Retinal pigment epithelial cell (primary cell): ENCODE data around the gene EXT2.
A peak's percentile ranks its signal among the peaks of the same experiment; 100 is the strongest.

ENCODE experiments used
- DNase-seq: peaks from one replicate; pipeline ENCODE4 v3.0.0-alpha.2; 2010; ENCODE audit warnings: low read depth
- H3K4me3 ChIP-seq: 2 replicates; pipeline ENCODE4 v1.5.1; 2011; ENCODE audit warnings: mild to moderate bottlenecking, low read length, control low read depth, moderate library complexity
- TF ChIP-seq, protein P1 (sequence below): conservative IDR thresholded peaks from 2 replicates; pipeline ENCODE4 v1.5.1; 2011; ENCODE audit warnings: low read depth, low read length, control low read depth, inconsistent platforms

Gene EXT2

DNA sequence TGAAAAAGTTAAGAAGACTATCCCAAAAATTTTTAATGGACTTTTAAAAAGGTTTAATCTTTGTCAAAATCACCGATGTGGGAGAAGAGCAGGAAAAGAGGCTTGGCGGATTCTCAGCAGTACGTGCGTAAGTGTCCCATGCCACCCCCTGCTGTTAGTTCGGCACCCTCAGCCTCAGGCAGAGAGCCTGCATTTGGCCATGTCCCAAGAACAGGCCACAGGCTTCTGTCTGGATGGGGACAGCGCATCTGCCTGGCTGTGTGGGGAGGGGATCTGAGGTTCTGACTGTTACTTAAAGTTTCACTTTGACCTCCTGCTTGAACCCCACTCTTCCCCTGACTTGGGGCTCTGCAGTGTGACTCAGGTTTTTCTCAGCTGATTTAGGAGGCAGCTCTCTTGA, 35.3 kb downstream of the EXT2 start:
- no peak for DNase-seq
- H3K4me3 ChIP-seq, result no peak overlapping the region
- TF ChIP-seq, protein P1, sequence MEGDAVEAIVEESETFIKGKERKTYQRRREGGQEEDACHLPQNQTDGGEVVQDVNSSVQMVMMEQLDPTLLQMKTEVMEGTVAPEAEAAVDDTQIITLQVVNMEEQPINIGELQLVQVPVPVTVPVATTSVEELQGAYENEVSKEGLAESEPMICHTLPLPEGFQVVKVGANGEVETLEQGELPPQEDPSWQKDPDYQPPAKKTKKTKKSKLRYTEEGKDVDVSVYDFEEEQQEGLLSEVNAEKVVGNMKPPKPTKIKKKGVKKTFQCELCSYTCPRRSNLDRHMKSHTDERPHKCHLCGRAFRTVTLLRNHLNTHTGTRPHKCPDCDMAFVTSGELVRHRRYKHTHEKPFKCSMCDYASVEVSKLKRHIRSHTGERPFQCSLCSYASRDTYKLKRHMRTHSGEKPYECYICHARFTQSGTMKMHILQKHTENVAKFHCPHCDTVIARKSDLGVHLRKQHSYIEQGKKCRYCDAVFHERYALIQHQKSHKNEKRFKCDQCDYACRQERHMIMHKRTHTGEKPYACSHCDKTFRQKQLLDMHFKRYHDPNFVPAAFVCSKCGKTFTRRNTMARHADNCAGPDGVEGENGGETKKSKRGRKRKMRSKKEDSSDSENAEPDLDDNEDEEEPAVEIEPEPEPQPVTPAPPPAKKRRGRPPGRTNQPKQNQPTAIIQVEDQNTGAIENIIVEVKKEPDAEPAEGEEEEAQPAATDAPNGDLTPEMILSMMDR, result no peak

DNA sequence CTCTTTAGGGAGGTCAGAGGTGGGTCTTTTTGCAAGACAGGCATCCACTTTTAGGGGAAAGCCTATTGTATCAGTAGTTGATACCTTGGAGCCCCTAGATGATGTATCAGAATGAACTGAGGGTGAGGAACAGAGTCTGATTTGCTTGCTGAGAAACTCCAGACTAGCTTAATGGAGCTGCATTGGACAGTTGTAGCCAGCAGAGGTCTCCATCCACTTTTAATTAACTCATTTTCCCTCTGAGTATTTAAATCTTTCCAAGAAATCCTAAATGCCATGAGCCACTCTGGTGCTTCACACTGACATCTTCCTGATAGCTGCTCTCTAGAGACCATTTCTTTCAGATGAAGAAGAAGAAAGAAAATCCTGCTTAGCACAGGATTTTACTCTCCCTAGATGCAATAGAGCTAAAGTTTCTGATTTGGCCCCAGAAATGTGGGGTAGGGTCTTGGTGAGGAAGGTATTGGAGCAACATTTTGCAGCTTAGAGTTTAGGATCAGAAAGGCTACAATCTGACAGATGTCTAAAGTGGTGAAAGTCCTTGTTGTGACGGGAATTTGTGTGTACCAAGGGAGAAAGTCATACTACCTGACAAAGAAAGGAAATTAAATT, 38.0 kb downstream of the EXT2 start:
- no peak overlapping the region for H3K4me3 ChIP-seq
- TF ChIP-seq, protein P1, result peak; percentile 79
- no peak for DNase-seq

DNA sequence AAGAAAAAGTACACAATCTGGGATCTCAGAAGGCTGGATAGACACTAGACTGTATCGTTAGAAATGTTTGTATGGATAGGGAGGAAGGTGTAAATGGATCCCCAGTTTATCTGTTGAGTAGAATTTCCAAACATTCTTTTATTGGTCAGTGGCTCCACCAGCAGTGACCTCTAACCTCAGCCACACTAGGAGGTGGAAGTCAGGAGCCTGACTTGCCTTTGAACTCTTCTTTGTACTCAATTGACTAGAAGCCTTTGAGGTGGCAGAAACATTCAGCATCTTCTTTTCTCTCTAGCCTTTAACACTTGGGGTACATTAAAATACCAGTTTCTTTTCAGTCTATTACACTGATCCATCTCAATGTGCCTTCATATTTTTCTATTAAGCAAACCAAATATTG, 39.1 kb downstream of the EXT2 start:
- TF ChIP-seq, protein P1, result no peak
- H3K4me3 ChIP-seq, result no peak overlapping the region
- no peak for DNase-seq

DNA sequence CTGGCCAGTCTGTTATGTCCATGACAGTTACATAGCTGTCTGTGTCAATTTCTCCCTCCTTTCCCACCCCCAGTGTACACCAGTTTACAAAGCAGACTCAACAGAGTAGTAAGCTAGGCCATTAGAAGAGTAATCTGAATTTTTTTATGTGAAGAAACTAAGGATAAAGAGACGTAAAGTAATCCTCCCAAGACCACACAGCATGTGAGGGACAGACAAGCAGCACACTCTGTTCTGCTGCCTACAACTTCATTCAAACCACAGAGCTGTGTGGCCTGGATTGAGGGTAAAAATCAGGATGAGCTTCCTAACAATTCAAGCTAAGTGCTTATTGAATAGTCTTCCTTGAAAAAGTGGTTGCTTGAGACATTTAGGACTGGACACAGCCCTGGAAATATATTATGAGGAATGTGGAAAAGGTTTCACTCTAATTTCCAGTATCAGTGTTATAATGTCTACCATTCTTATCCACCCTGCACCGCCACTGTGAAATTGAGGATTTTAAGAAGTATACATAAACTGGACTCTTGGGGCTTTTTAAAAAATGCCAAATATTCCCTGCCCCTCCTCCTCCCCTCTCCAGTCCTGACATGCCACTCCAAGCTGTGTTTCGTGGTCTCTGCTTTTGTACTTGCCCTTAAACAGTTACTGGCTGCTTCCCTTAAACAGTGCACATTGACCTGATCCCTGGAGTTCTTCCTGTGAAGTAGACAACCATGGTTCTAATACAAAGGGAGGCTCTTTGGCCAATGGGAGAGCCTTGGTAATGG, 40.9 kb downstream of the EXT2 start:
- TF ChIP-seq, protein P1, result no peak
- no peak overlapping the region for H3K4me3 ChIP-seq
- DNase-seq, result no peak

DNA sequence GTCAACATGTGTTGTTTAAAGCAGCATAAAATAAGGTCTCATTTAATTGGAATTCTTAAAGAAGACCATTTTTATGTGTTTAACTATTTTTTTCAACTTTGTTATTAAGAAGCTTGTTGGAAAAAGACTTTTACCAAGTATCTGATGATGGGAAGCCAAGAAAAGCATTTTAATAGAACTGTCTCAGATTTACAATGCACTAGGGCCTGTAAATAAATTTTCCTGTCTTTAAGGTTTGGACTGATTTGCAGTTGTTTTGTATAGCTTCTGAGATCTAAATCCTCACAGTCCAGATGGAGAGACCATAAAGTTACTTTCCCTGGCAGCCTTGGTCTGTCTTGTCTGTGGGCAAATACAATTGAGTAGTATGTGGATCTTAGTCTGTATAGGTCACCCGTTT, 41.6 kb downstream of the EXT2 start:
- no peak for DNase-seq
- TF ChIP-seq, protein P1, result no peak
- no peak overlapping the region for H3K4me3 ChIP-seq

DNA sequence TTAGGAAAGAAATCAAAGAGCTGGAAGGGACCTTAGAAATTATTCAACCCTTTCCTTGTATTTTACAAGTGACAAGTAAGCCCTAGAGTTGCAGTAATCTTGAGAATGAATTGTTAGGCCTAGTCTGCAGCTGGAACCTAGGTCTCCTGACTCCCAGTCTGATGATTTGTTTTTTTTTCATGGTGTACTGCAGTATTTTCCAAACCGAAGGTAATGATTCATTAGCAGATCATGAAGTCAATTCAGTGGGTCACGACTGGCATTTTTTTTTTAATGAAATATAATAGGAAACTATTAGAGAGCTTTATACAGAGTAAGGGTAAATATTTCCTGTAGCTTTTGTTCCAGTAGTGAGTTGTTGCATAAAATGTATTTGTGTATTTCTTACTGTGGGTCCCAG, 42.8 kb downstream of the EXT2 start:
- peak; percentile 18 for DNase-seq
- TF ChIP-seq, protein P1, result no peak
- H3K4me3 ChIP-seq, result no peak overlapping the region

DNA sequence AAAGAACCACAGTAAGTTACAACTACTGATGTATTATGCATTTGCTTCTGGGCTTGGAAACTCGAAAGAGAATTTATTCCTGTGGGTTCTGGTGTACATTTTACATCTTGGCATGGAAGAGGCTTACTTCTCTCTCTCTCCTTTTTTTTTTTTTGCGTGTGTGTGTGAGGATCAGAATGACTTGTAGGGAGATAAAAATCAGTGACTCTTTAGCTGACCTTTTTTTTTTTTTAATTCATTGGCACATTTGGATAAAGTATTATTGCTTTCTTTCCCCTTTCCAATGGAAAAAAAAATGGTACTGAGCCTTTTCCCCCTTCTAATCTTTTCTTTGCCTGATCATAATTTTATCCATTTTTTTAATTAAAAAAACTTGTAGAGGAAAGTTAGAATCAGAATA, 43.5 kb downstream of the EXT2 start:
- no peak for DNase-seq
- TF ChIP-seq, protein P1, result no peak
- H3K4me3 ChIP-seq, result no peak overlapping the region
